Nephron (organoid): ENCODE measurements around the gene PTGS2.

ENCODE experiments used
- H3K27ac Mint-ChIP-seq, 3 experiments: 2 replicates each; pipeline ENCODE4 v1.8.0; 2020; ENCODE audit warnings: mixed read lengths in 3 of 3, mild to moderate bottlenecking in 2 of 3, moderate library complexity in 1 of 3
- H3K27me3 Mint-ChIP-seq: 2 replicates; pipeline ENCODE4 v1.8.0; 2021; ENCODE audit warnings: low read depth, mild to moderate bottlenecking, moderate library complexity, mixed read lengths
- H3K36me3 Mint-ChIP-seq: 2 replicates; pipeline ENCODE4 v1.8.0; 2020; ENCODE audit warnings: low read depth, mixed read lengths
- H3K4me1 Mint-ChIP-seq: 2 replicates; pipeline ENCODE4 v1.8.0; 2020; ENCODE audit warnings: mixed read lengths
- H3K4me3 Mint-ChIP-seq, 3 experiments: 2 replicates each; pipeline ENCODE4 v1.8.0; 2020; ENCODE audit warnings: mild to moderate bottlenecking in 3 of 3, mixed read lengths in 3 of 3, moderate library complexity in 2 of 3
- H3K9me3 Mint-ChIP-seq: 2 replicates; pipeline ENCODE4 v1.8.0; 2020; ENCODE audit warnings: mixed read lengths
- TF ChIP-seq, protein P1 (sequence below), 3 experiments: fragments of 200-600 bp; sonication (generic); IDR thresholded peaks; one replicate each; pipeline ENCODE4 v1.5.0; 2021; ENCODE audit warnings: antibody characterized with exemption in 3 of 3; ENCODE audit not compliant: unreplicated experiment in 3 of 3

PTGS2 gene

DNA sequence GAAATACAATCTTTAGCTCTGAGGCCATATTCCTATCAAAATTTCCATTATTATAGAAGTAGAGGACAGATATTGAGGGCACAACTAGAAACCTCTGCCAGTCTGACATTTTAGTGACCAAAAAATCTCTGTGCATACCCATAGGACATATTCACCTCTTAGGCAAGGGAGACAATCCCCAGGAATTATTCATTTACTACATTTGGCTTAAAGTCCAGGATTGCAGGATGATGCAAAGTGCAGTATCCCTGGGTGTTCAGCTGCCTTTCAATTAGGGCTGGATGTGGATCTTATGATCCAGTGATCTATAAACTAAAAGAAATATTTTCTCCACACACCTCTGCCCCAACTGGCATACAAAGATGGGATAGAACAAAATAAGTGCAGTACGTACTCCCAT is 50.9 kb downstream of the PTGS2 start:
- Mint-ChIP-seq H3K4me3 (no peak overlapping the region), H3K9me3 (no peaks in the 10 kb centered on the region), H3K27ac (no peak overlapping the region), H3K27me3 (no peaks in the 10 kb centered on the region), H3K36me3 (no peaks in the 10 kb centered on the region), H3K4me1 (no peaks in the 10 kb centered on the region)
- TF ChIP-seq, protein P1, sequence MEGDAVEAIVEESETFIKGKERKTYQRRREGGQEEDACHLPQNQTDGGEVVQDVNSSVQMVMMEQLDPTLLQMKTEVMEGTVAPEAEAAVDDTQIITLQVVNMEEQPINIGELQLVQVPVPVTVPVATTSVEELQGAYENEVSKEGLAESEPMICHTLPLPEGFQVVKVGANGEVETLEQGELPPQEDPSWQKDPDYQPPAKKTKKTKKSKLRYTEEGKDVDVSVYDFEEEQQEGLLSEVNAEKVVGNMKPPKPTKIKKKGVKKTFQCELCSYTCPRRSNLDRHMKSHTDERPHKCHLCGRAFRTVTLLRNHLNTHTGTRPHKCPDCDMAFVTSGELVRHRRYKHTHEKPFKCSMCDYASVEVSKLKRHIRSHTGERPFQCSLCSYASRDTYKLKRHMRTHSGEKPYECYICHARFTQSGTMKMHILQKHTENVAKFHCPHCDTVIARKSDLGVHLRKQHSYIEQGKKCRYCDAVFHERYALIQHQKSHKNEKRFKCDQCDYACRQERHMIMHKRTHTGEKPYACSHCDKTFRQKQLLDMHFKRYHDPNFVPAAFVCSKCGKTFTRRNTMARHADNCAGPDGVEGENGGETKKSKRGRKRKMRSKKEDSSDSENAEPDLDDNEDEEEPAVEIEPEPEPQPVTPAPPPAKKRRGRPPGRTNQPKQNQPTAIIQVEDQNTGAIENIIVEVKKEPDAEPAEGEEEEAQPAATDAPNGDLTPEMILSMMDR (IDR thresholded peaks at IDR 0.05; ENCODE audit: unreplicated experiment in 3 of 3), result no peak

DNA sequence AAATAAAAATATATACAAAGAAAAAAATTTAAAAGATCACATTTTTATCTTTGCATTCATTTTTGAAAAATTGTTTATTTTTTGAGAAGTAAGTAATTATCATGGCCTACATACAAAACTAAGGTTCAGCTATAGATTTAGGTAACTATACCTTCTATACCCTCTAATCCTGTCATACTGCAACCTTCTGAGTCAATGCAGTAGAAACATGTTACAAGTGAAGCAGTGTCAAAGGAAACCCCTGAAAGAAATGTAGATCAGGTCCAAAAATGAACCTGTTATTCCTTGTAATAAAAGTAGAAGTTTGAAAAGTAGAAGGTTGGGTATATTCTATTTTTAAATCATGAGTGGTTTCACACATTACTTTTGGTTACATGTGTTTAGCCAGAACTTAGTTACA is 51.3 kb downstream of the PTGS2 start:
- H3K27me3 Mint-ChIP-seq, result no peaks in the 10 kb centered on the region
- H3K9me3 Mint-ChIP-seq, result no peaks in the 10 kb centered on the region
- H3K4me3 Mint-ChIP-seq, result no peak overlapping the region
- no peak overlapping the region for H3K27ac Mint-ChIP-seq
- no peaks in the 10 kb centered on the region for H3K36me3 Mint-ChIP-seq
- TF ChIP-seq, protein P1 (IDR thresholded peaks at IDR 0.05; ENCODE audit: unreplicated experiment in 3 of 3), result no peak
- no peaks in the 10 kb centered on the region for H3K4me1 Mint-ChIP-seq

DNA sequence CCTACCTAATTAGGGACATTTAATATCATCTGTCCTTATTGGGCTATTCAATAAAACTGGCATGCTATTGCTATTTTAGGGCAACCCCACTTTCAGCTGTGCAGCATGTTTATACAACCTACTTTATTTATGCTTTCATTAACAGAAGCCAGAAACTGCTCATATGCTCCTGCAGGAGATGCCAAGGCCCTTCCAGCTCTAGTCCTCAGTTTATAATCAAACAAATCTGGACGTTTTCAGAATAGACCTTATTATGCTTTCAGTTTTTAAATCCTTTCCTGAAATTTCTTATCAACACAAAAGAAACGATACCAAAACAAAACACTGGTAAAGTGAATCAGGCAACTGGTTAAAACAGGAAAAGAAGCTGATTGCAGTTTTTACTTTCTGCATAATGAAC is 53.2 kb downstream of the PTGS2 start:
- Mint-ChIP-seq H3K4me3 (no peak overlapping the region), H3K27ac (no peak overlapping the region)
- TF ChIP-seq, protein P1 (IDR thresholded peaks at IDR 0.05; ENCODE audit: unreplicated experiment in 3 of 3), result no peak

DNA sequence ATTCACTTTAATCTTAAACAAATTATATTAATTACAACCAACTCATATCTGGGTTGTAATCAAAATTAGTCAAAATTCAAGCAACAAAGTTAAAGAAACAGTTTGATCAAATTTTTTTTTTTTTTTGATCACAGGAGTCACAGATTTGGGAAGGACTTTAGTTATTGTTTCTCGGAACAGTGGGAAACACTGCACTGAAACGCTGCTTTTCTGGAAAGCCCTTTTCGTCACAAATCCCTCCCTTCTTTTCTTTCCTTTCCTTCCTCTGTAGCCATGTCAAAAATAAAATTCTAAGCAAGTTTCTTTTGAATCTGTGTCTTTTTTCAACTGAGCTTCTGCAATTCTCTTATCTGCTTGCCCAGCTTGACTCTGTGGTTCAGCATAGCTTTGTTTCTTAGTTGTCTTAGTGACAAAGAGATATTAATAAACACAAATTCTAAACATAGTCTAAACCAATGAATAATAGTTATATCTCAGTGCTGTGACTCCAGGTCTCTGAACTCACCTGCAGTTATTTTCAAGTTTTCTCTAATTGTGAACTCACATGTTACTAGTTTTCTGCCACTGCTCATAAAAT is 53.8 kb downstream of the PTGS2 start:
- TF ChIP-seq, protein P1 (IDR thresholded peaks at IDR 0.05; ENCODE audit: unreplicated experiment in 3 of 3), result no peak
- Mint-ChIP-seq H3K4me1 (no peaks in the 10 kb centered on the region), H3K9me3 (no peaks in the 10 kb centered on the region), H3K4me3 (no peak overlapping the region), H3K27ac (no peak overlapping the region), H3K36me3 (no peaks in the 10 kb centered on the region), H3K27me3 (no peaks in the 10 kb centered on the region)

More for the DNA sequence above, 53.2 kb downstream of the PTGS2 start:
- no peaks in the 10 kb centered on the region for H3K9me3 Mint-ChIP-seq
- no peaks in the 10 kb centered on the region for H3K4me1 Mint-ChIP-seq
- no peaks in the 10 kb centered on the region for H3K36me3 Mint-ChIP-seq
- H3K27me3 Mint-ChIP-seq, result no peaks in the 10 kb centered on the region

DNA sequence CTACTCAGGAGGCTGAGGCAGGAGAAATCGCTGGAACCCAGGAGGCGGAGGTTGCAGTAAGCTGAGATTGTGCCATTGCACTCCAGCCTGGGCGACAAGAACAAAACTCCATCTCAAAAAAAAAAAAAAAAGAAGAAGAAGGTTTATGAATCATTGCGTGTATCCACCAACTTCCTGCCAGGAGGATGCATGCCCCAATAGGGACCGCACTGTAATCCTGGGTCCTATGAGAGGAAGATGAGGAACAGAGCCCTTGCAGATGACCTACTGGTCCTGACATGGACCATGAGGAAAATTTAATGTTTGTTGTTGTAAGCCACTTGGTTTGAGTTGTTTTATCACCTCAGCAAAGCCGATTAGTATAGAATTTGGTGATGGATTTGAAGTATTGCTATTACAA is 56.7 kb downstream of the PTGS2 start:
- no peaks in the 10 kb centered on the region for H3K4me1 Mint-ChIP-seq
- H3K27me3 Mint-ChIP-seq, result no peaks in the 10 kb centered on the region
- TF ChIP-seq, protein P1 (IDR thresholded peaks at IDR 0.05; ENCODE audit: unreplicated experiment in 3 of 3), result no peak
- no peaks in the 10 kb centered on the region for H3K36me3 Mint-ChIP-seq
- H3K27ac Mint-ChIP-seq, result no peak overlapping the region
- no peaks in the 10 kb centered on the region for H3K9me3 Mint-ChIP-seq
- no peak overlapping the region for H3K4me3 Mint-ChIP-seq
